GM18499 (cell line): Measurements from ENCODE around the gene RSPO3.

Experiments used
- ATAC-seq: cut with Tn5 transposase; IDR thresholded peaks from one replicate; pipeline ENCODE4 v1.9.1; 2021; ENCODE audit warnings: moderate number of reproducible peaks; ENCODE audit not compliant: insufficient read depth, unreplicated experiment

Gene RSPO3

GRCh38 chr6:127110712-127111111 lies 7.8 kb upstream of the RSPO3 start:
- no peak for ATAC-seq

DNA sequence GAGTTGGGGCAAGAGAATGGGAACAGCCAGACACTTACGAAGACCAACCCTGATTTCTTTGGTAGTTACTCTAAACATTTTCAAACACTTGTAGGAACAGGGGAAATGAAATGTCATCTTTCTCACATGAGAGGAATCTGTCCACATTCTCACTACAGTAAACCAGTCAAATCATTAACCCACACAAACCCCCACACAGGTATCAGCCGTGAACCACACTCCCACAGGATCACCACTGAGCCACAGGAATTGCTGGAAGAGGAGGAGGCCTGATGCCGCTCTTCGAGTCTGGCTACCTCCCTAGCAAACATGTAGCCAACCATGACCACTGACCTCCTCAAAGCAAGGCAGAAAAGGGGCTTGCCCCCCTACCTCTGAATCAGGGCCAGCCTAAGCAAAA lies 6.9 kb upstream of the RSPO3 start:
- ATAC-seq: no peak

GRCh38 chr6:127114214-127114760 lies 4.2 kb upstream of the RSPO3 start:
- no peak for ATAC-seq

DNA sequence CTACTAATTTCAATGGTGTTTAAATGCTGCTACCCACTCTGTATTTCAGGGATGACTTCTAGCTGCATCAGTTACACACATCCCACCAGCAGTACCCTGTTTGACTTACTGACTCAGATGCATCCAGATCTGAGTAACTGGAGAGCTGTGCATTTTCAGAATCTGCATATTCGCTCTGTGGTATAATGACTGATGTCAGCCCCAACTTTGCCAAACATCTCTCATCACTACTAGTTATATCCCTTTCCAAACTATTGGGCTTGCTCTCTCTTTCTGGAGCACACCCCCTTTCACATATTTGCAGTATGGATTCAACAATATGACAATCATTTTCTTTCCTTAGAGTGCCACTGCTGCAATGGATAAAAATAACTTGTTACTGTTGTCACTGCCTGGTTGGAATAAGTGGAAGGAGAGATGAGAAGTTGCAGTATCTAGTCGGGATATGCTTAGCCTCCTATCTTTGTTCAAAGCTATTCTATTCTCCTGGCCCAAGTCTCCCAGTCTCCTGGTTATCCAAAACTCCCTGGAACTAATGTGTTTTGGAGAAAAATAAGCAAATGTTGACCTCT lies 3.3 kb upstream of the RSPO3 start:
- ATAC-seq: no peak

- ATAC-seq: no peak
Measured at GRCh38 chr6:127115746-127116145, 2.7 kb upstream of the RSPO3 start.

DNA sequence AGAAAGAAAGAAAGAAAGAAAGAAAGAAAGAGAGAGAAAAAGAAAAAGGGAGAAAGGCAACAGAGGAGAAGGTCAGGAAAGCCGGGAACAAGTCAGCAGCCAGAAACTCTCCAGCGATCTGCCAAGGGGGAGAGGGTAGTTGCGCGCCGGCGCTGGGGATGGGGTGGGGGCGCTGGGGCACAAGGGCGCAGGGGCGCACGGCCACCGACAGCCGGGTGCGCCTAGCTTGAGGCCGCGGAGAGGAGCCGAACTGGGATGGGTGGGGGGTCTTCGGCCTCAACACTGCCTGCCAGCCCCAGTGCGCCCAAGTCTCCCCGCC lies 533 bp upstream of the RSPO3 start:
- no peak for ATAC-seq

GRCh38 chr6:127119102-127120022 lies 891 bp downstream of the RSPO3 start:
- no peak for ATAC-seq

- no peak for ATAC-seq
Measured at GRCh38 chr6:127120023-127120786, 1.7 kb downstream of the RSPO3 start.

GRCh38 chr6:127120787-127121636 lies 2.5 kb downstream of the RSPO3 start:
- ATAC-seq: peak; percentile 91

DNA sequence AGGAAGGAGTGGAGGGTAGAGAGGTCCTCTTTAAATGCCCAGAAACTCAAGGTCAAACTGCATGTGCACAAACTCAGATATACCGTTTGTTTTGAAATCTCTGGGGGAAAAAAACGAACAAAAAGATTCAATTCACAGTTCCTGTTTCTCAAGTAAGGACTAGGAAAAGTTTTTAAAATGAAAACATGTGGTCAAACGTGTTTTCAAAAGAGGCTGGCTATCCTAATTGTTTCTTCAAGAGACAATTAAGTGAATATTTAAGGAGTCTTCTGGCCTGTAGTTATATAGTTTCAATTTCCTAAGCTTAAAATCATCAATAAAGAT lies 3.1 kb downstream of the RSPO3 start:
- no peak for ATAC-seq

DNA sequence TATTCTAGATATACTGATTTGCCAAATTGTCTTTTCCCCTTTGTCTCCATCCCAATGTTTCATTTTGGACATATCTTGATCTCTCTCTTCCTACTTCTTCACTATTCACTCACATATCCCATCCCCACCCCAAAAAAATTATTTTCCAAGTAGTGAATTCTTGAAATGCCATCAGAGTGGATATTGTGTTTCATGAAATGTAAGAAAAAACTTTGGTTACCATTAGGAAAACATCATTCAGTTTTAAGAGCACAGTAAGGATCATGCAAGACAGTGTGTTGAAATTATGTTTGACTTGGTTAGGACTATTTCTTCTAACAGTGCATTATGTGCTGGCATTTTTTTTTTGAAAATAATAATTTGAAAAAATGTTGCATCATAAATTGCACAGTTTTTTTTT lies 5.7 kb downstream of the RSPO3 start:
- no peak for ATAC-seq

DNA sequence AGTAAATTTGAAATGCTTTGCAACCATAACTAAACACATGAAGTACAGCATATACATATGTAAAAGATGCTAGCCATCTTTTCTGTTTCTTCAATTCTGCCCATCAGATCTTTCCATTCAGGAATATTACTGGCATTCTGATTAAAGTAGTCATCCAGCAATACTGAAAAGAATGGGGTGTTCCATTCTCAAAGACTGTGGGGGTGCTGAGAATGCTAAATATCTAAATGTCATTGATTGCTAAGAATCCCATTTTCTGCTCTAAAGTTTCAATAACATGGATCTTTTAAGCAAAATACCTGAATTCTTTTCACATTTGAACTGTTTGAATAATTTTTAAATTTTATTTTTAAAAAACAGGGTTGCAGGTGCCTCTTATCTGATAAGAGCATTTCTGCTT lies 6.2 kb downstream of the RSPO3 start:
- no peak for ATAC-seq

DNA sequence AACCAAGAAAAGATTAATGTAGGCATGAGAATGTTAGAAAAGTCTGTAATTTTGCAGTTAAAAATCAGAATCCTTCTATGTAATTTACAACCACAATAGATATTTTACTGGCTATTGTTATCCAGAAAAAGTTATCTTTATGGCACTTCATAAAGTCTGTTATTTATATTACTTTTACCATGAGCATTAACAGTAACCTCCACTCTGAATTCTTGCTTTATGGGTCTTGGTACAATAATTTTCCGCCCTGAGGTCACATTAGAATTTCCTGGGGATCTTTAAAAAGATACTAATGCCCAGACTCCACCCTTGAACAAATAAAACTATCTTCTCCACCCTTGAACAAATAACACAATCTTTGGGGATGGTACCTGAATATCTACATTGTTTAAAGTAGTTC lies 9.6 kb downstream of the RSPO3 start:
- no peak for ATAC-seq

DNA sequence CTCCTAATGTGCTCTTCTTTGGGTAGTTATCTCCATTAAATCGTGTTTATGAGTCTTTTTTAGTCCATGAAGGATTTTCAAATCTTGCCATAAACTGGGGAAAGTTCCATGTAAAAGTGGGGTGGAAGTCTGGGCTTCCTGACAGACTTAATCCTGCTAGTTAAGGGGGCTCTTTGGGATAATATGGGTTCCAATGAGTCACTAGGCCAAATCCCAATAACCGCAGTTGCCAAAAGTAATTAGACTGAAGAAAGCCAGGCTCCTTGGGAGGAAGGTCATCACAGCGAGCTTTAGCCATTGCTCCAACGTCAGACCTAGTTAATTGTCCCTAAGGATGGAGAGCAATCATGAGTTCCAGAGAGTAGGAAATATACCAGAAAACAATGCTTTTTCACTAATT lies 10.8 kb downstream of the RSPO3 start:
- ATAC-seq: no peak

DNA sequence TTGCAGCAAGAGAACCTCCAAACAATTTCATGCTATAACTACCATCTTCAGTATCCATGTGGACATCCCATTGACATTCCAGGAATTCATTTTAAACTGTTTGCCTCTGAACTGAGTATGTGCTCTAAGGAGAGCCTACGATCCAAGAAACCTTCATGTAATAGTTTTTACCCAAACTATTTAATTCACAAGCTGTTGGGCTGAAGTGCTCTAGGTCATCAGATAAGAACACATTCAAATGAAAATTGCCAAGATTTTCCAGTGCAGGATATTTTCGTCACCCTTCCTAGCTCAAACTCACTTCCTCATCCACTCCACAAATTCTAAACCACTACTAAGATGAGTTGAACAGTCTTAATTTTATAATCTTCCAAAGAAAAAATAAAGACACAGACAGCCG lies 12.8 kb downstream of the RSPO3 start:
- ATAC-seq: no peak

DNA sequence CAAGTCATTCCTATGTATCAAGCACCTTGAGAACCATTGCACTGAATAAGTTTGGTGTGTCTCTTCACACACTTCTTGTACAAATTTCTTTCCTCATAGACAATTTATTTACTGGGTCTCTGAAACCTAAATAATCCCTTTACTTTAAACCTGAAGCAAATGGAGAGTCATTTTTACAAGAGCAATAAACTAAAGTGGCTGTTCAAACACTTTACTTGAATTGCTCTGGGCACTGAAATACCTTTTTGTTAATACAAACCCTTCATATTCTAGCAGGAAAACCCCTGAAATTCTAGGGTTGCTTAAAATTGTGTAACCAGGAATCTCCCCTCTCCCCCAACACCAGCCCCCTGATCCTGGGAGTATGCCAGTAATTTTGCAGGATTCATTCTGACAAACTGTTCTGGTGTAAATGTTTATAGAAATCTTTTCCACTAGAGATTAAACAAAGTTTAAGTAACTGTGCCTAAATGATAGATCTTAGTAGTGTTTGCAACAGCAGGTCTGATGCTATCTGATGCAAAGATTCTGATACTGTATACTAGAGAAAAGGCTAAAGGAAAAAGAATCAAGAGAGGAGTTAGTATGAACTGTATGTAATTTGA lies 13.4 kb downstream of the RSPO3 start:
- ATAC-seq: no peak

DNA sequence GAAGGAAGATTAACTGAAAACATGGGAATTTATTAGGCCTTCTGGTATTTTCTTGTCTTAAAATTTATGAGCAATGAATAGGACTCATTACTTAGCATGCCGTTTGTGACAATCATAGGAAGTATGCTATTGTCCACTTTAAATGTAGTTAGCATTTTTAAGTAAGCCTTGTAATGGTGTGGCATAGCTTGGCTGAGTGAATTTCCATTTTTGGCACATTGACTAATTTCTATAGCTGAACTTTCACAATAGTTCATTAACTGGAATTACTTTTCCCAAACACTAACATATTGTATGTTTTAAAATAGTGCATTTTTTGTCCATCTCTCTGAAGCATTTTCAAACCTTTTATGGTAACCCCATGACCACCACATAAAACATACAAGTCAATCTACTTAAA lies 15.7 kb downstream of the RSPO3 start:
- no peak for ATAC-seq

DNA sequence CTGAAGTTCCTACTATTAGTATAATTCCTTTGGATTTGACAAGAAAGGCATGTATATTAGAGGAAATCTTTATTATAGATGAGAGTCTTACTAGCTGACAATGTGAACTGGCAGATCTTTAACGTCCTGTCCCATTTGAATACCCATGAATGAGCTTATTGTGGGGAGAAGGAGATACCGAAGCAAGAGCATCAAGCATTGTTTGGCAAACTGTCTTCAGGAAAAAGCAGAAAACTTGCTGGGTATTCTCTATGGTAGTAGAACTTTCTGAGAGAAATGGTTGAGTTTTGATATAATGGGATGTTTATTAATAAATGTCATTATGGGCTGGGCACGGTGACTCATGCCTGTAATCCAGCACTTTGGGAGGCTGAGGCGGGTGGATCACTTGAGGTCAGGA lies 18.3 kb downstream of the RSPO3 start:
- ATAC-seq: no peak

- ATAC-seq: no peak
Measured at GRCh38 chr6:127146932-127147331, 28.5 kb downstream of the RSPO3 start.

GRCh38 chr6:127147534-127147933 lies 29.1 kb downstream of the RSPO3 start:
- ATAC-seq: no peak
